ENCODE results near the gene LRP1B. TPM values are rescaled to one million over a fixed set of nuclear protein-coding genes. Genes with fewer than 3 reads are reported as not detected.

The LRP1B gene
- total and polyA plus RNA-seq, 8 donors = 0.03 to 1.6 (median 0.84) TPM

GRCh38 chr2:140747090-140747489 is 1383.7 kb downstream of the LRP1B start:
- no peak for ATAC-seq
- intact Hi-C loops (cut with DNase I) = no loop called here
- Histone ChIP-seq H3K4me1 (no peaks in the 10 kb centered on the region), H3K4me3 (no peak overlapping the region), H3K36me3 (no peaks in the 10 kb centered on the region), H3K9me3 (peaks cover 0 to 2% of the 10 kb centered on the region in 2 donors), H3K27me3 (no peaks in the 10 kb centered on the region), H3K27ac (no peak overlapping the region)
- DNase-seq = no peak
- no peak for TF ChIP-seq CTCF (IDR thresholded peaks at IDR 0.05)

GRCh38 chr2:140744379-140744778 is 1386.4 kb downstream of the LRP1B start:
- H3K27me3 ChIP-seq = no peaks in the 10 kb centered on the region
- DNase-seq = no peak
- H3K36me3 ChIP-seq = no peaks in the 10 kb centered on the region
- no peak overlapping the region for H3K4me3 ChIP-seq
- H3K9me3 ChIP-seq = no peaks in the 10 kb centered on the region
- no peaks in the 10 kb centered on the region for H3K4me1 ChIP-seq
- TF ChIP-seq CTCF (IDR thresholded peaks at IDR 0.05) = no peak
- no peak overlapping the region for H3K27ac ChIP-seq
- ATAC-seq = no peak
- intact Hi-C loops (cut with DNase I) = no loop called here

DNA sequence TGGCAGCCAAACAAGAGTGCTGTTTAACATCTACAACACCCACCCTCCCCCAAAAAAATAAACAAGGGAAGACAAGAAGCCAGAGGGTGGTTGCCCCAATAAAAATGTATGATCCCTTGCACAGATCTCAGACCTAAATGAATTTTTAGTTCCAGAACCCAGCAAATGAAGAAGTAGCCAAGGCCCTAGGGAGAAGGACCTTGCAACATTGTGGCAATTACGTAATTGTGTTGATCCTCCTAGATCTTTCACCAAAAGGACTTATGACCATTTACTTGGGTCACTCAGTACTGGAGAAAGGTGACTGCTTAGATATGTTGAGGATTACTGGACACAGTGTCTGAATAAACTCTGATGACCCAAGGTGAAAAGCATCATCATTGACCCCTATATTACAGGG is 1393.8 kb downstream of the LRP1B start:
- DNase-seq = no peak
- Histone ChIP-seq H3K4me1 (no peaks in the 10 kb centered on the region), H3K9me3 (peaks cover 0 to 10% of the 10 kb centered on the region in 2 donors), H3K36me3 (no peaks in the 10 kb centered on the region), H3K4me3 (no peak overlapping the region), H3K27ac (no peak overlapping the region), H3K27me3 (no peaks in the 10 kb centered on the region)
- no peak for TF ChIP-seq CTCF (IDR thresholded peaks at IDR 0.05)
- ATAC-seq = no peak
- intact Hi-C loops (cut with DNase I) = no loop called here

- no peaks in the 10 kb centered on the region for H3K36me3 ChIP-seq
- H3K4me3 ChIP-seq = no peak overlapping the region
- ATAC-seq (no peak), DNase-seq (no peak)
- intact Hi-C loops (cut with DNase I) = no loop called here
- H3K27ac ChIP-seq = no peak overlapping the region
- no peaks in the 10 kb centered on the region for H3K27me3 ChIP-seq
- no peaks in the 10 kb centered on the region for H3K4me1 ChIP-seq
- no peak for TF ChIP-seq CTCF (IDR thresholded peaks at IDR 0.05)
- H3K9me3 ChIP-seq = peaks cover 0 to 10% of the 10 kb centered on the region in 2 donors
These were observed 1395.8 kb downstream of the LRP1B start for GRCh38 chr2:140734992-140735391.

GRCh38 chr2:140718999-140719398 is 1411.8 kb downstream of the LRP1B start:
- no peak for ATAC-seq
- Histone ChIP-seq H3K4me1 (no peaks in the 10 kb centered on the region), H3K9me3 (no peaks in the 10 kb centered on the region), H3K27me3 (no peaks in the 10 kb centered on the region), H3K27ac (no peak overlapping the region), H3K36me3 (no peaks in the 10 kb centered on the region), H3K4me3 (no peak overlapping the region)
- DNase-seq = no peak
- no peak for TF ChIP-seq CTCF (IDR thresholded peaks at IDR 0.05)
- intact Hi-C loops (cut with DNase I) = no loop called here

All from left lung (tissue), 10 donors.